Neural cell (in vitro differentiated cells): ENCODE data around the gene SURF2. TPM values are rescaled to one million over a fixed set of nuclear protein-coding genes. Genes with fewer than 3 reads are reported as not detected.

ENCODE experiments used
- H2AFZ ChIP-seq: fragments of 200-600, 300-800 bp; sonication (generic), shearing (Covaris generic); 2 replicates; pipeline ENCODE4 v1.6.0; 2014; ENCODE audit warnings: low read depth, mild to moderate bottlenecking, antibody characterized with exemption, low read length, moderate library complexity
- H3F3A ChIP-seq: fragments of 200-600 bp; shearing (Covaris generic); 2 replicates; pipeline ENCODE4 v1.6.1; 2016; ENCODE audit warnings: mild to moderate bottlenecking, moderate library complexity, mixed read lengths, antibody characterized with exemption, low read length; ENCODE audit not compliant: insufficient read depth, poor library complexity, severe bottlenecking
- H3K27ac ChIP-seq: fragments of 200-600, 300-800 bp; sonication (generic), shearing (Covaris generic); 2 replicates; pipeline ENCODE4 v1.5.1; 2014; ENCODE audit warnings: mild to moderate bottlenecking, low read length, moderate library complexity
- H3K27me3 ChIP-seq: fragments of 300-800, 200-600 bp; sonication (generic), shearing (Covaris generic); 2 replicates; pipeline ENCODE4 v1.6.0; 2014; ENCODE audit warnings: mild to moderate bottlenecking, low read depth, low read length, moderate library complexity; ENCODE audit not compliant: insufficient read depth
- H3K36me3 ChIP-seq: fragments of 300-800, 200-600 bp; sonication (generic), shearing (Covaris generic); 2 replicates; pipeline ENCODE4 v1.5.1; 2014; ENCODE audit warnings: mild to moderate bottlenecking, antibody characterized with exemption, low read length, moderate library complexity; ENCODE audit not compliant: insufficient read depth
- H3K4me2 ChIP-seq: fragments of 300-800, 200-600 bp; sonication (generic), shearing (Covaris generic); 2 replicates; pipeline ENCODE4 v1.6.0; 2014; ENCODE audit warnings: mild to moderate bottlenecking, low read length
- H3K4me3 ChIP-seq: fragments of 300-800, 200-600 bp; sonication (generic), shearing (Covaris generic); 2 replicates; pipeline ENCODE4 v1.5.1; 2014; ENCODE audit warnings: mild to moderate bottlenecking, low read length, moderate library complexity
- H3K79me2 ChIP-seq: fragments of 200-600 bp; shearing (Covaris generic); replicated peaks from 2 replicates; pipeline ENCODE4 v1.6.0; 2014; ENCODE audit warnings: mild to moderate bottlenecking, low read length, moderate library complexity; ENCODE audit not compliant: insufficient read depth
- H3K9ac ChIP-seq: fragments of 300-800, 200-600 bp; sonication (generic), shearing (Covaris generic); 2 replicates; pipeline ENCODE4 v1.6.1; 2016; ENCODE audit warnings: mild to moderate bottlenecking, low read length, mixed read lengths
- H3K9me2 ChIP-seq: fragments of 200-600 bp; shearing (Covaris generic); 2 replicates; pipeline ENCODE4 v1.6.1; 2016; ENCODE audit warnings: mild to moderate bottlenecking, low read length, mixed read lengths; ENCODE audit not compliant: insufficient read depth
- H3K9me3 ChIP-seq: fragments of 200-600, 300-800 bp; sonication (generic), shearing (Covaris generic); 2 replicates; pipeline ENCODE4 v1.6.1; 2016; ENCODE audit warnings: mild to moderate bottlenecking, mixed run types, low read length, moderate library complexity, mixed read lengths
- H4K20me1 ChIP-seq: fragments of 200-600 bp; shearing (Covaris generic); 2 replicates; pipeline ENCODE4 v1.6.1; 2016; ENCODE audit warnings: mild to moderate bottlenecking, mixed run types; ENCODE audit not compliant: insufficient read depth
- EP300 ChIP-seq: fragments of 450-650 bp; conservative IDR thresholded peaks from 2 replicates; pipeline ENCODE4 v1.6.1; 2014; ENCODE audit warnings: antibody characterized with exemption, mild to moderate bottlenecking, moderate library complexity; ENCODE audit not compliant: poor library complexity, severe bottlenecking
- EZH2 ChIP-seq: fragments of 200-600, 300-800 bp; shearing (Covaris generic), sonication (generic); IDR thresholded peaks from 2 replicates; pipeline ENCODE4 v1.6.1; 2014; ENCODE audit warnings: antibody characterized with exemption, low read length, borderline replicate concordance, mild to moderate bottlenecking; ENCODE audit not compliant: insufficient read depth, poor library complexity, severe bottlenecking
- MXI1 ChIP-seq: fragments of 450-650 bp; conservative IDR thresholded peaks from 2 replicates; pipeline ENCODE4 v1.6.1; 2014; ENCODE audit warnings: antibody characterized with exemption, mild to moderate bottlenecking; ENCODE audit not compliant: poor library complexity, severe bottlenecking
- POLR2AphosphoS5 ChIP-seq: IDR thresholded peaks from 2 replicates; pipeline ENCODE4 v1.6.1; 2012
- RAD21 ChIP-seq: fragments of 450-650 bp; conservative IDR thresholded peaks from 2 replicates; pipeline ENCODE4 v1.6.1; 2014; ENCODE audit warnings: antibody characterized with exemption, mild to moderate bottlenecking, moderate library complexity
- SMC3 ChIP-seq: fragments of 450-650 bp; conservative IDR thresholded peaks from 2 replicates; pipeline ENCODE4 v1.6.1; 2014; ENCODE audit warnings: antibody characterized with exemption, mild to moderate bottlenecking, moderate library complexity; ENCODE audit not compliant: poor library complexity
- TAF1 ChIP-seq: IDR thresholded peaks from 2 replicates; pipeline ENCODE4 v1.6.1; 2012; ENCODE audit warnings: low read depth
- polyA plus RNA-seq: library from polyadenylated mRNA; depleted of rRNA; stranded (reverse); fragments of >200 nt; gene quantifications from 2 replicates; pipeline ENCODE4 v1.2.3, GENCODE V29; 2014
- TF ChIP-seq, protein P1 (sequence below): fragments of 450-650 bp; IDR thresholded peaks from 2 replicates; pipeline ENCODE4 v1.5.1; 2014; ENCODE audit warnings: antibody characterized with exemption, mild to moderate bottlenecking, moderate library complexity; ENCODE audit not compliant: poor library complexity, severe bottlenecking
- TF ChIP-seq, protein P2 (sequence below): IDR thresholded peaks from 2 replicates; pipeline ENCODE4 v1.6.1; 2012; ENCODE audit warnings: borderline replicate concordance

SURF2 gene
- polyA plus RNA-seq, 1 donor from 2014 or later: 36.4 TPM

DNA sequence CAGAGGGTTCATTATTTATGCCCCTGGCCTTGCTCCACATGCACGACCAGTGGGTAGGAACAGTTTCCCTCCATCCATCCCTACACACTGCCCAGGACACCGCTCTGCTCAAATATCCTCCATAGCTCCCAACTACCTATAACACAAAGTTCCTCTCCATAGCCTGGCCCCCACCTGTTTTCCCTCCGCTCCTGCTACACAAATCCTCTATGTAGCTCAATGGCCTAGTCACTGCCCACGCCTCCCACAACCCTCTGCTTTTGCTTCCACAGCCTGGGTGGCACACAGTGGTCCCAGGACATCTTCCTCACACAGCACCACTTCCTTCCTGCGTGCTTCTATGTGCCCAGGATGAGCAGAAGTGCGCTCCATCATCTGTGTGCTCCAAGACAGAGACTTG lies 41.0 kb downstream of the SURF2 start:
- Histone ChIP-seq H3K4me2 (no peak overlapping the region), H3K4me3 (no peak overlapping the region), H3F3A (no peaks in the 10 kb centered on the region), H3K27me3 (no peaks in the 10 kb centered on the region), H2AFZ (no peak overlapping the region), H4K20me1 (no peaks in the 10 kb centered on the region), H3K36me3 (no peaks in the 10 kb centered on the region), H3K27ac (no peak overlapping the region), H3K79me2 (no peaks in the 10 kb centered on the region), H3K9ac (no peak overlapping the region), H3K9me2 (no peaks in the 10 kb centered on the region), H3K9me3 (no peaks in the 10 kb centered on the region)
- TF ChIP-seq, protein P1, sequence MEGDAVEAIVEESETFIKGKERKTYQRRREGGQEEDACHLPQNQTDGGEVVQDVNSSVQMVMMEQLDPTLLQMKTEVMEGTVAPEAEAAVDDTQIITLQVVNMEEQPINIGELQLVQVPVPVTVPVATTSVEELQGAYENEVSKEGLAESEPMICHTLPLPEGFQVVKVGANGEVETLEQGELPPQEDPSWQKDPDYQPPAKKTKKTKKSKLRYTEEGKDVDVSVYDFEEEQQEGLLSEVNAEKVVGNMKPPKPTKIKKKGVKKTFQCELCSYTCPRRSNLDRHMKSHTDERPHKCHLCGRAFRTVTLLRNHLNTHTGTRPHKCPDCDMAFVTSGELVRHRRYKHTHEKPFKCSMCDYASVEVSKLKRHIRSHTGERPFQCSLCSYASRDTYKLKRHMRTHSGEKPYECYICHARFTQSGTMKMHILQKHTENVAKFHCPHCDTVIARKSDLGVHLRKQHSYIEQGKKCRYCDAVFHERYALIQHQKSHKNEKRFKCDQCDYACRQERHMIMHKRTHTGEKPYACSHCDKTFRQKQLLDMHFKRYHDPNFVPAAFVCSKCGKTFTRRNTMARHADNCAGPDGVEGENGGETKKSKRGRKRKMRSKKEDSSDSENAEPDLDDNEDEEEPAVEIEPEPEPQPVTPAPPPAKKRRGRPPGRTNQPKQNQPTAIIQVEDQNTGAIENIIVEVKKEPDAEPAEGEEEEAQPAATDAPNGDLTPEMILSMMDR: no peak
- no peak for TF ChIP-seq TAF1
- no peak for TF ChIP-seq EP300
- TF ChIP-seq SMC3: no peak
- TF ChIP-seq EZH2: no peak
- TF ChIP-seq POLR2AphosphoS5: no peak
- TF ChIP-seq, protein P2, sequence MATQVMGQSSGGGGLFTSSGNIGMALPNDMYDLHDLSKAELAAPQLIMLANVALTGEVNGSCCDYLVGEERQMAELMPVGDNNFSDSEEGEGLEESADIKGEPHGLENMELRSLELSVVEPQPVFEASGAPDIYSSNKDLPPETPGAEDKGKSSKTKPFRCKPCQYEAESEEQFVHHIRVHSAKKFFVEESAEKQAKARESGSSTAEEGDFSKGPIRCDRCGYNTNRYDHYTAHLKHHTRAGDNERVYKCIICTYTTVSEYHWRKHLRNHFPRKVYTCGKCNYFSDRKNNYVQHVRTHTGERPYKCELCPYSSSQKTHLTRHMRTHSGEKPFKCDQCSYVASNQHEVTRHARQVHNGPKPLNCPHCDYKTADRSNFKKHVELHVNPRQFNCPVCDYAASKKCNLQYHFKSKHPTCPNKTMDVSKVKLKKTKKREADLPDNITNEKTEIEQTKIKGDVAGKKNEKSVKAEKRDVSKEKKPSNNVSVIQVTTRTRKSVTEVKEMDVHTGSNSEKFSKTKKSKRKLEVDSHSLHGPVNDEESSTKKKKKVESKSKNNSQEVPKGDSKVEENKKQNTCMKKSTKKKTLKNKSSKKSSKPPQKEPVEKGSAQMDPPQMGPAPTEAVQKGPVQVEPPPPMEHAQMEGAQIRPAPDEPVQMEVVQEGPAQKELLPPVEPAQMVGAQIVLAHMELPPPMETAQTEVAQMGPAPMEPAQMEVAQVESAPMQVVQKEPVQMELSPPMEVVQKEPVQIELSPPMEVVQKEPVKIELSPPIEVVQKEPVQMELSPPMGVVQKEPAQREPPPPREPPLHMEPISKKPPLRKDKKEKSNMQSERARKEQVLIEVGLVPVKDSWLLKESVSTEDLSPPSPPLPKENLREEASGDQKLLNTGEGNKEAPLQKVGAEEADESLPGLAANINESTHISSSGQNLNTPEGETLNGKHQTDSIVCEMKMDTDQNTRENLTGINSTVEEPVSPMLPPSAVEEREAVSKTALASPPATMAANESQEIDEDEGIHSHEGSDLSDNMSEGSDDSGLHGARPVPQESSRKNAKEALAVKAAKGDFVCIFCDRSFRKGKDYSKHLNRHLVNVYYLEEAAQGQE: no peak
- TF ChIP-seq RAD21: no peak
- TF ChIP-seq MXI1: no peak

DNA sequence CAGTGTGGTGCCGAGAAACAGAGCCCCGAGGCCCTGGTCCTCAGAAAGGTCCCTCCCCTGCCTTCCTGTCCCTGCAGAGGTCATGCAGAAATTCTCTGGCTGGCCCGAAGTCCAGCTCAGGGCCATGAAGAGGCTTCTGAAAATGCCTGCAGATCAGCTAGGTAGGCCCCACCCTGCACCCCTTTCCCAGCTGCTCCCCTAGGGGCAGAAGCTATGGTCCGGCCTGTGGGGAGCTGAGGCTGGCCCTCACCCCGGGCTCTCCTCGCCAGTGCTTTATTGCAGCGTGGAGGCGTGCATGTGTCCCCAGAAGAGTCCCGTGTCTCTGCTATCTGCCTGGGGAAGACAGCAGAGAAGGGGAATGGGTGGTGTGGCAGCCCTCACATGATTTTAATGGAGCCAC lies 41.5 kb downstream of the SURF2 start:
- H3K4me3 ChIP-seq: no peak overlapping the region
- H3K9me3 ChIP-seq: no peaks in the 10 kb centered on the region
- no peaks in the 10 kb centered on the region for H4K20me1 ChIP-seq
- no peaks in the 10 kb centered on the region for H3K27me3 ChIP-seq
- no peaks in the 10 kb centered on the region for H3K9me2 ChIP-seq
- no peaks in the 10 kb centered on the region for H3K79me2 ChIP-seq
- H3F3A ChIP-seq: no peaks in the 10 kb centered on the region
- TF ChIP-seq MXI1 (no peak), RAD21 (no peak), POLR2AphosphoS5 (no peak), TAF1 (no peak)
- TF ChIP-seq, protein P2: no peak
- H3K4me2 ChIP-seq: no peak overlapping the region
- no peak overlapping the region for H2AFZ ChIP-seq
- no peaks in the 10 kb centered on the region for H3K36me3 ChIP-seq
- H3K27ac ChIP-seq: no peak overlapping the region
- no peak overlapping the region for H3K9ac ChIP-seq
